Neural progenitor cell (in vitro differentiated cells): ENCODE data around the gene FSTL4. TPM values are rescaled to one million over a fixed set of nuclear protein-coding genes. Genes with fewer than 3 reads are reported as not detected.
A peak's percentile ranks its signal among the peaks of the same experiment; 100 is the strongest.

Experiments used
- DNase-seq: peaks from one replicate; pipeline ENCODE4 v3.0.0-alpha.2; 2016; ENCODE audit warnings: low spot score
- H2AFZ ChIP-seq: fragments of 200-600 bp; sonication (generic); replicated peaks from 2 replicates; pipeline ENCODE4 v1.6.1; 2016; ENCODE audit warnings: antibody characterized with exemption
- H3F3A ChIP-seq: fragments of 200-600 bp; sonication (generic); 2 replicates; pipeline ENCODE4 v1.6.1; 2016; ENCODE audit warnings: antibody characterized with exemption, low read depth
- H3K27ac ChIP-seq: fragments of 200-600 bp; sonication (generic); 2 replicates; pipeline ENCODE4 v1.5.1; 2016; ENCODE audit warnings: mild to moderate bottlenecking
- H3K27me3 ChIP-seq: fragments of 200-600 bp; sonication (generic); 2 replicates; pipeline ENCODE4 v1.6.1; 2016; ENCODE audit warnings: mild to moderate bottlenecking, moderate library complexity
- H3K36me3 ChIP-seq: fragments of 200-600 bp; sonication (generic); 2 replicates; pipeline ENCODE4 v1.5.1; 2016
- H3K4me1 ChIP-seq: fragments of 200-600 bp; sonication (generic); 2 replicates; pipeline ENCODE4 v1.6.1; 2016; ENCODE audit warnings: mixed run types
- H3K4me2 ChIP-seq: fragments of 200-600 bp; sonication (generic); 2 replicates; pipeline ENCODE4 v1.6.1; 2016
- H3K4me3 ChIP-seq: fragments of 200-600 bp; sonication (generic); 2 replicates; pipeline ENCODE4 v1.5.1; 2016
- H3K79me2 ChIP-seq: fragments of 200-600 bp; sonication (generic); 2 replicates; pipeline ENCODE4 v1.6.1; 2016; ENCODE audit warnings: low read depth
- H3K9ac ChIP-seq: fragments of 200-600 bp; sonication (generic); 2 replicates; pipeline ENCODE4 v1.6.1; 2016
- H3K9me3 ChIP-seq: fragments of 200-600 bp; sonication (generic); 2 replicates; pipeline ENCODE4 v1.5.1; 2016; ENCODE audit warnings: low read depth
- H4K20me1 ChIP-seq: fragments of 200-600 bp; sonication (generic); 2 replicates; pipeline ENCODE4 v1.6.1; 2016; ENCODE audit warnings: low read depth
- H3K27ac Mint-ChIP-seq: 3 replicates; pipeline ENCODE4 v1.8.0; 2021; ENCODE audit warnings: mixed read lengths
- H3K27me3 Mint-ChIP-seq: 2 replicates; pipeline ENCODE4 v1.8.0; 2022; ENCODE audit warnings: low read depth, mild to moderate bottlenecking, inconsistent platforms, moderate library complexity, mixed read lengths; ENCODE audit not compliant: insufficient read depth
- H3K36me3 Mint-ChIP-seq: 3 replicates; pipeline ENCODE4 v1.8.0; 2021; ENCODE audit warnings: mixed read lengths
- H3K4me1 Mint-ChIP-seq: 3 replicates; pipeline ENCODE4 v1.8.0; 2021; ENCODE audit warnings: mixed read lengths
- H3K4me3 Mint-ChIP-seq: 3 replicates; pipeline ENCODE4 v1.8.0; 2021; ENCODE audit warnings: mild to moderate bottlenecking, moderate library complexity, mixed read lengths
- H3K9me3 Mint-ChIP-seq: 3 replicates; pipeline ENCODE4 v1.8.0; 2020; ENCODE audit warnings: mixed read lengths
- CTCF ChIP-seq: fragments of 200-600 bp; sonication (generic); IDR thresholded peaks from 2 replicates; pipeline ENCODE4 v1.5.1; 2017; ENCODE audit warnings: antibody characterized with exemption, mild to moderate bottlenecking
- EZH2 ChIP-seq: fragments of 200-600 bp; sonication (generic); IDR thresholded peaks from 2 replicates; pipeline ENCODE4 v1.6.1; 2017; ENCODE audit warnings: antibody characterized with exemption, mild to moderate bottlenecking, moderate library complexity
- EZH2phosphoT487 ChIP-seq: fragments of 200-600 bp; sonication (generic); IDR thresholded peaks from 2 replicates; pipeline ENCODE4 v1.6.1; 2017; ENCODE audit warnings: antibody characterized with exemption
- total RNA-seq: library from RNA; depleted of rRNA; stranded (reverse); fragments of >200 nt; gene quantifications from 2 replicates; pipeline ENCODE4 v1.2.3, GENCODE V29; 2015; ENCODE audit warnings: low replicate concordance

The FSTL4 gene
- total RNA-seq, 1 donor from 2014 or later, result 0.95 TPM

- Histone ChIP-seq H3K27me3 (no peaks in the 10 kb centered on the region), H2AFZ (no peak overlapping the region), H3K9me3 (no peaks in the 10 kb centered on the region), H3K4me3 (no peak overlapping the region), H3K4me1 (peaks cover 71% of the 10 kb centered on the region), H3K79me2 (no peaks in the 10 kb centered on the region), H3F3A (peaks cover 42% of the 10 kb centered on the region), H3K4me2 (no peak overlapping the region), H3K36me3 (no peaks in the 10 kb centered on the region), H3K27ac (no peak overlapping the region), H4K20me1 (no peaks in the 10 kb centered on the region), H3K9ac (no peak overlapping the region)
- Mint-ChIP-seq H3K4me3 (no peak overlapping the region), H3K36me3 (no peaks in the 10 kb centered on the region), H3K27me3 (peaks cover 38% of the 10 kb centered on the region), H3K27ac (no peak overlapping the region), H3K9me3 (no peaks in the 10 kb centered on the region), H3K4me1 (peaks cover 74% of the 10 kb centered on the region)
- DNase-seq, result no peak
- TF ChIP-seq EZH2phosphoT487 (no peak), CTCF (no peak), EZH2 (no peak)
Measured at GRCh38 chr5:133428072-133428660, 184.2 kb downstream of the FSTL4 start.

DNA sequence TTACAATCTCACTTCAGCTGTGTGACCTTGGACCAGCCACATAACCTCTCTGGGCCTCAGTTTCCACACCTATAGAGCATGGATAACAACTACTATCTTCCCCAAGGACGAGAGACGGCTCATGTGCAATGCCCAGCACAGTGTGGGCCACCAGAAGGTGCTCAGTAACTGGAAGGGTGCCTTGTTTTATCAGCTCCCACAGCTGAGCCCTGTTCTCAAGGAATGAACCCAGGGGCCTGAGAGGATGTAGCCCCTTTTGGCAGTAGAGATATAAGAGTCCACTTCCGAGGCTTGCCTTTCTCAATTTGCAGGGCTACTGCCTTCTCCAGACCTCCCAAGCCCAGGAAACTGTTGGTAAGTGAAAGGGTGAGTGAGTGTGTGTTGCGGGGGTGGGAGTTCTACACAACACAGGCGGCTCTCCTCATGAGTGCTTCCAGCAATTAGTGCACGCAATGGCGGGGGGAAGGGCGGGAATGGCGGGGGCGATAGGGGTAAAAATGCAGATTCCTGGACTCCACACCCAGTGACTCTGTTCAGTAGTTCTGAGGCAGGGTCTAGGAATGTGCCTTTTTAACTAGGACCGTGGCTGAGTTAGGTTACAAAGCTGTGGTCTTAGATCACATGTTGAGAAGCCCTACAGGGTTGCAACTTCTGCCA lies 185.1 kb downstream of the FSTL4 start:
- Histone ChIP-seq H3K36me3 (no peaks in the 10 kb centered on the region), H4K20me1 (no peaks in the 10 kb centered on the region), H3K4me1 (peaks cover 67% of the 10 kb centered on the region), H3K9me3 (no peaks in the 10 kb centered on the region), H3K4me2 (peak overlapping the region; percentile 59), H3K27me3 (no peaks in the 10 kb centered on the region), H3K27ac (no peak overlapping the region), H3K79me2 (no peaks in the 10 kb centered on the region), H3F3A (peaks cover 33% of the 10 kb centered on the region), H3K9ac (no peak overlapping the region), H2AFZ (no peak overlapping the region), H3K4me3 (no peak overlapping the region)
- DNase-seq, result no peak
- H3K36me3 Mint-ChIP-seq, result no peaks in the 10 kb centered on the region
- no peak overlapping the region for H3K27ac Mint-ChIP-seq
- H3K9me3 Mint-ChIP-seq, result no peaks in the 10 kb centered on the region
- peaks cover 38% of the 10 kb centered on the region for H3K27me3 Mint-ChIP-seq
- H3K4me1 Mint-ChIP-seq, result peaks cover 72% of the 10 kb centered on the region
- no peak for TF ChIP-seq EZH2phosphoT487
- TF ChIP-seq EZH2, result no peak
- no peak for TF ChIP-seq CTCF
- H3K4me3 Mint-ChIP-seq, result no peak overlapping the region

DNA sequence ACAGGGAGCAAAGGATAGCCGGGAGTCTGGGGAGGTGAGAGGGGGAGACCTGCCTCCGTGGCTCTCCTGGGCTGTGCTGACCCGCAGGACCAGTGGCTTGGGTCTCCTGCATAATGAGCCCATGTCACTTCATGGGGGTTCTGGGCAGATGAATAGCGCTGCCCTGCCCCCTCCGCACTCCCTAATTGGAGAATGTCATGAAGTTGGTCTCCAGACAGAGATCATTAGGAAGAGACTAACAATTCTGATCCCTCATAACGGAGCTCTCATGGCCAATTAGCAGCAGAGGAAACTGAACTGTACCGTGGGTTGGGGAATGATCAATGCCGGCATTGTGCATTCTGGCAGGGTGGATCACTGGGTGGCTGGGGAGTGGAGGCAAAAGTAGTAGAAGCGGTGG lies 186.1 kb downstream of the FSTL4 start:
- no peak overlapping the region for H2AFZ ChIP-seq
- H3K4me3 ChIP-seq, result no peak overlapping the region
- no peaks in the 10 kb centered on the region for H3K27me3 ChIP-seq
- no peaks in the 10 kb centered on the region for H3K36me3 Mint-ChIP-seq
- peaks cover 57% of the 10 kb centered on the region for H3K4me1 ChIP-seq
- peaks cover 27% of the 10 kb centered on the region for H3F3A ChIP-seq
- H3K27me3 Mint-ChIP-seq, result peaks cover 45% of the 10 kb centered on the region
- H3K4me3 Mint-ChIP-seq, result peak overlapping the region; percentile 21
- H3K27ac Mint-ChIP-seq, result no peak overlapping the region
- no peaks in the 10 kb centered on the region for H3K9me3 Mint-ChIP-seq
- no peak overlapping the region for H3K9ac ChIP-seq
- DNase-seq, result peak; percentile 30
- H3K4me2 ChIP-seq, result peak overlapping the region; percentile 59
- no peak for TF ChIP-seq CTCF
- TF ChIP-seq EZH2phosphoT487, result no peak
- no peak for TF ChIP-seq EZH2
- no peaks in the 10 kb centered on the region for H3K36me3 ChIP-seq
- no peak overlapping the region for H3K27ac ChIP-seq
- H3K9me3 ChIP-seq, result no peaks in the 10 kb centered on the region
- H3K4me1 Mint-ChIP-seq, result peaks cover 73% of the 10 kb centered on the region
- H3K79me2 ChIP-seq, result no peaks in the 10 kb centered on the region
- no peaks in the 10 kb centered on the region for H4K20me1 ChIP-seq
